ENCODE data around the gene DEFB124. TPM values are rescaled to one million over a fixed set of nuclear protein-coding genes. Genes with fewer than 3 reads are reported as not detected.

Gene DEFB124
- total RNA-seq, 2 donors from 2014 or later, result not detected

DNA sequence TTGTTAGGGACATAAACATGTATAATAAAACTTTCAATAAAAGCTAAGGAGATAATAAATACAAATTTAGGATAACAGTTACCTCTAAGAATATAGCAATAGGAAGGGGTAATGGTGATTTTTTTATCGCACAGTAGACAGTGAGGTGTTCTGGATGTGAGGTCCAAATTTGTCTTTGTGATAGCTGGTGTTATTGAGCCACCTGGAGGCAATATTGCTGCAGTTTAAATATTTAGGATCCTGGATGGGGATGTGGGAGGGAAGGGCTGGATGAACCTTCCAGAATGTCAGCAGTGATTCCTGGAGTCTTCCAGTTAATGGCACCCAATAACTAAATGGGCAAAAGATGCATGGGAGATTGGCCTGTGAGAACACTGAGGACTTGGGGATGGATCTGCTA is 20.6 kb downstream of the DEFB124 start:
- no peaks in the 10 kb centered on the region for H3K4me1 Mint-ChIP-seq
- Histone ChIP-seq H3K4me1 (ENCODE audit: control insufficient read depth, insufficient read depth, low read length) (no peaks in the 10 kb centered on the region), H3K36me3 (ENCODE audit: control insufficient read depth, insufficient read depth, low read length) (no peaks in the 10 kb centered on the region), H3K27me3 (ENCODE audit: control insufficient read depth, insufficient read depth, low read length, poor library complexity, severe bottlenecking) (no peaks in the 10 kb centered on the region), H3K9me3 (ENCODE audit: control insufficient read depth, low read length) (peaks cover 13% of the 10 kb centered on the region), H3K4me3 (ENCODE audit: low read length) (no peak overlapping the region), H3K9ac (ENCODE audit: extremely low read depth, low read length, poor library complexity, severe bottlenecking) (no peak overlapping the region), H3K27ac (ENCODE audit: low read depth, low read length) (no peak overlapping the region)
- no peak for DNase-seq
- H3K4me3 Mint-ChIP-seq, result no peak overlapping the region
- TF ChIP-seq, protein P1, sequence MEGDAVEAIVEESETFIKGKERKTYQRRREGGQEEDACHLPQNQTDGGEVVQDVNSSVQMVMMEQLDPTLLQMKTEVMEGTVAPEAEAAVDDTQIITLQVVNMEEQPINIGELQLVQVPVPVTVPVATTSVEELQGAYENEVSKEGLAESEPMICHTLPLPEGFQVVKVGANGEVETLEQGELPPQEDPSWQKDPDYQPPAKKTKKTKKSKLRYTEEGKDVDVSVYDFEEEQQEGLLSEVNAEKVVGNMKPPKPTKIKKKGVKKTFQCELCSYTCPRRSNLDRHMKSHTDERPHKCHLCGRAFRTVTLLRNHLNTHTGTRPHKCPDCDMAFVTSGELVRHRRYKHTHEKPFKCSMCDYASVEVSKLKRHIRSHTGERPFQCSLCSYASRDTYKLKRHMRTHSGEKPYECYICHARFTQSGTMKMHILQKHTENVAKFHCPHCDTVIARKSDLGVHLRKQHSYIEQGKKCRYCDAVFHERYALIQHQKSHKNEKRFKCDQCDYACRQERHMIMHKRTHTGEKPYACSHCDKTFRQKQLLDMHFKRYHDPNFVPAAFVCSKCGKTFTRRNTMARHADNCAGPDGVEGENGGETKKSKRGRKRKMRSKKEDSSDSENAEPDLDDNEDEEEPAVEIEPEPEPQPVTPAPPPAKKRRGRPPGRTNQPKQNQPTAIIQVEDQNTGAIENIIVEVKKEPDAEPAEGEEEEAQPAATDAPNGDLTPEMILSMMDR (conservative IDR thresholded peaks at IDR 0.05), result no peak
- no peak overlapping the region for H3K27ac Mint-ChIP-seq
- H3K9me3 Mint-ChIP-seq, result peaks cover 67% of the 10 kb centered on the region
- H3K27me3 Mint-ChIP-seq (ENCODE audit: insufficient read depth), result no peaks in the 10 kb centered on the region
- WGBS, 2 experiments (ENCODE audit: insufficient coverage in 1 of 2, insufficient read length in 1 of 2), result 80% methylated on average over 1 of the region's 1 CpG; no CpG with 5 or more reads in 1 of the 2 experiments
- peaks cover 2% of the 10 kb centered on the region for H3K36me3 Mint-ChIP-seq (ENCODE audit: low read depth)

DNA sequence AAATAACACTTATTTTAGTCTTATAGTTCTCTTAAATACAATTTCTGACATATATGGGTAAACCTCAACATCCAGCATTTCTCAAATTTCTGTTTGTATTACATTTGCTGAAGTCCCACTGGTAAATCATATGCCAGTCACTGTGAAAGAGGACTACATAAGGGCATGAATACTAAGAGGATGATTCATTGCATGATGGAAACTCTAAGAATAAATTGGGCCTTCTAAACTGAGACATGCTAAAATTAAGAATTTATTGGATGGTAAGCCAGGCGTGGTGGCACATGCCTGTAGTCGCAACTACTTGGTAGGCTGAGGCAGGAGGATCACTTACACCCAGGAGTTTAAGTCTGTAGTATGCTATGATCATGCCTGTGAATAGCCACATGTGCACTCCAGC is 22.4 kb downstream of the DEFB124 start:
- DNase-seq, result no peak

DNA sequence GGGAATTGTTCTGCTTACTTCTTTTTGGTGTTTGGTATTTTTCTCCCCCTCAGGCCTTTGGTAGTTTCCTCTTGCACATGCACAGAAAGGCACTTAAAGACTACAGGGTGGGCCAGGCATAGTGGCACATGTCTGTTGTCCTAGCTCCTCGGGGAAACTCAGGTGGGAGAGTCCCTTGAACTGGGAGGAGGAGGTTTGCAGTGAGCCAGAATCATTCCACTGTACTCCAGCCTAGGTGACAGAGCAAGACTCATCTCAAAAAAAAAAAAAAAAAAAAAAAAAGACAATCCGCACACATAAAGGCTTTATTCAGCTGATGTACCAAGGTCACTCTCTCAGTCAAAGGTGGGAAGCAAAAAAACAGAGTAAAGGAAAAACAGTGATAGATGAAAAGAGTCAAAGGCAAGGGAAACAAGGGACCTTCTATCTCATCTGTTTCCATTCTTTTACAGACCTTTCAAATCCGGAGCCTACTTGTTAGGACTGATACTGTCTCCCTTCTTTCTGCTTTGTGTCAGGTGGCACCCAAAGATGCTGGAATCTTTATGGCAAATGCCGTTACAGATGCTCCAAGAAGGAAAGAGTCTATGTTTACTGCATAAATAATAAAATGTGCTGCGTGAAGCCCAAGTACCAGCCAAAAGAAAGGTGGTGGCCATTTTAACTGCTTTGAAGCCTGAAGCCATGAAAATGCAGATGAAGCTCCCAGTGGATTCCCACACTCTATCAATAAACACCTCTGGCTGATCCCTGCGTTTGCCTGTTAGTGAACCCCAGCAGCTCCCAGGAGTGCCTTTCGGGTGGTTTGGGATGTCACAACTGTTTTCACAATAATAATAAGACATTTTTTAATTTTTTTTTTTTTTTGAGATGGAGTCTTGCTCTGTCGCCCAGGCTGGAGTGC is 25.2 kb downstream of the DEFB124 start:
- DNase-seq, result no peak
- H3K4me3 Mint-ChIP-seq, result no peak overlapping the region
- H3K27ac ChIP-seq (ENCODE audit: low read depth, low read length), result no peak overlapping the region
- peaks cover 2% of the 10 kb centered on the region for H3K36me3 Mint-ChIP-seq (ENCODE audit: low read depth)
- H3K9ac ChIP-seq (ENCODE audit: extremely low read depth, low read length, poor library complexity, severe bottlenecking), result no peak overlapping the region
- no peak overlapping the region for H3K4me3 ChIP-seq (ENCODE audit: low read length)
- WGBS, 2 experiments (ENCODE audit: insufficient coverage in 1 of 2, insufficient read length in 1 of 2), result 73 to 89% methylated on average over 3 to 8 of the region's 8 CpGs
- H3K4me1 Mint-ChIP-seq, result no peaks in the 10 kb centered on the region
- H3K27ac Mint-ChIP-seq, result no peak overlapping the region
- TF ChIP-seq, protein P1 (conservative IDR thresholded peaks at IDR 0.05), result no peak
- peaks cover 32% of the 10 kb centered on the region for H3K9me3 ChIP-seq (ENCODE audit: control insufficient read depth, low read length)
- H3K9me3 Mint-ChIP-seq, result peaks cover 86% of the 10 kb centered on the region
- H3K27me3 Mint-ChIP-seq (ENCODE audit: insufficient read depth), result no peaks in the 10 kb centered on the region
- no peaks in the 10 kb centered on the region for H3K27me3 ChIP-seq (ENCODE audit: control insufficient read depth, insufficient read depth, low read length, poor library complexity, severe bottlenecking)
- H3K4me1 ChIP-seq (ENCODE audit: control insufficient read depth, insufficient read depth, low read length), result no peaks in the 10 kb centered on the region
- no peaks in the 10 kb centered on the region for H3K36me3 ChIP-seq (ENCODE audit: control insufficient read depth, insufficient read depth, low read length)

More for the DNA sequence above, 22.4 kb downstream of the DEFB124 start:
- Histone ChIP-seq H3K9ac (ENCODE audit: extremely low read depth, low read length, poor library complexity, severe bottlenecking) (no peak overlapping the region), H3K27me3 (ENCODE audit: control insufficient read depth, insufficient read depth, low read length, poor library complexity, severe bottlenecking) (no peaks in the 10 kb centered on the region), H3K27ac (ENCODE audit: low read depth, low read length) (no peak overlapping the region), H3K9me3 (ENCODE audit: control insufficient read depth, low read length) (peaks cover 18% of the 10 kb centered on the region), H3K36me3 (ENCODE audit: control insufficient read depth, insufficient read depth, low read length) (no peaks in the 10 kb centered on the region), H3K4me1 (ENCODE audit: control insufficient read depth, insufficient read depth, low read length) (no peaks in the 10 kb centered on the region), H3K4me3 (ENCODE audit: low read length) (no peak overlapping the region)
- H3K27ac Mint-ChIP-seq, result no peak overlapping the region
- TF ChIP-seq, protein P1 (conservative IDR thresholded peaks at IDR 0.05), result no peak
- H3K27me3 Mint-ChIP-seq (ENCODE audit: insufficient read depth), result no peaks in the 10 kb centered on the region
- 69% methylated on average over 2 of the region's 2 CpGs; no CpG with 5 or more reads in 1 of the 2 experiments for WGBS, 2 experiments (ENCODE audit: insufficient coverage in 1 of 2, insufficient read length in 1 of 2)
- H3K9me3 Mint-ChIP-seq, result peaks cover 74% of the 10 kb centered on the region
- peaks cover 2% of the 10 kb centered on the region for H3K36me3 Mint-ChIP-seq (ENCODE audit: low read depth)
- no peak overlapping the region for H3K4me3 Mint-ChIP-seq
- H3K4me1 Mint-ChIP-seq, result no peaks in the 10 kb centered on the region
